ENCODE measurements around the gene BCL2.

BCL2 gene

DNA sequence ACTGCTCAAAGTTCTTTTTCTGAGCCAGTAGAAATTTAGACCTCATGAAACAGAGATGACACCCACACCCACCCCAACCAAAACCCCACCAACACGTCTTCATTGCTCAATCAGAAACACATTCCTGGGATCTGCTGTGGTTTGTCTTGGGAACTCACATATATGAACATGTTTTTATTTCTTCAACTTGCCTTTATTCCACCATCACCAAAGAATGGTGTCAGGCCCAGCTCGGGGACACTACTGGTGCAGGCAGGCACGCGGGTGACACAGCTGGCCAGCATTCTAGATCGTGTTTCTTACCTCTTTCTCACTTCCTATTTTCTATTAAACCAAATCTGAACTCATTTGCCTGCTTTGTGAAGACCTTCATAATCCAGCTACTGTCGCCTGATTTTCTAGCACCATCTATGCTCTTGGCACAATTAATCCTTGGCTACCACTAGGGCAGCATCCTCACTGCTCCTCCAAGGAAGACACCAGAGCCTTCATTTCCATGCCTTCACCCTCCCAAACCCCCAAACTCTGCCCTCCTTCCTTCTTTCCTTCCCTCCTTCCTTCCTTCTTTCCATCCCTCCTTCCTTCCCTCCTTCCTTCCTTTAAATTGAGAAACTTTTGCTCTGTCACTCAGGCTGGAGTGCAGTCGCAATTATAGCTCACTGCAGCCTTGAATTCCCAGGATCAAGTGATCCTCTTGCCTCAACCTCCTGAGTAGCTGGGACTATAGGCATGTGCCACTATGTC, 157.1 kb downstream of the BCL2 start:
- in situ Hi-C loops (cut with HindIII; ENCODE audit: low sequenced_read_pairs) = no loop called here

- in situ Hi-C loops (cut with HindIII; ENCODE audit: low sequenced_read_pairs) = no loop called here
Observed at GRCh38 chr18:63161761-63162195, 157.8 kb downstream of the BCL2 start.

DNA sequence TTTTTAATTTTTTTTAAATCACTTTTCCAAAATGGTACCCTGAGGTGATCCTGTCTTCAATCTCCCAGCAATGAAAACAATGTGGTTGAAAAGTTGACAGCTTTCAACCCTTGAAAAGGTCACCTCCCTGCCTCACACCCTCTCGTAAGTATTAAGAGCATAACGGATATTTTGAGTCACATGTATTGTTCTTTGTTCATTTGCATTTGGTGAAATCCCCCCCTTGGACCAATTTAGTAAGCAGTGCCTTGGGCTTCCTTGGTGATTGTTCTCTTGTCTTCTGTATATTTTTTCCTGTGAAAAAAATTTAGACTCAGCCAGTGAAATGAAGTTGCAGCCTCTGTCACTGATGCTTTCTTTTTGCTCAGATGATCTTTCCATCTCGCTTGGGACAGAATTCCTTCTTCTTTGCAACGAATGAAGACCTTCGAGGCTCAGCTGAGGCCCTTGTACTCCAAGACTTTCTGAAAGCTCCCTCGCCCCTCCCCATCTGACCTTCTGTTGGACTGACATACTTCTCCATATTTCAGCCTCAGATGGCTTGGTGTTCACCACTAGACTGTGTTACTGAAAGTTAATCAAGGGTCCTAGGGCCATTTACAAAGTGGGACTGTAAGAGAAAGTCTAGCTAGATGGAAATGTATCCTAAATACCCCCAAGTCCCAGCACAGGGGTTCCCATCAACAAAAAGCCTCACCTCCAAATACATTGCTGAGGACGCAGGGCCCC, 158.4 kb downstream of the BCL2 start:
- in situ Hi-C loops (cut with HindIII; ENCODE audit: low sequenced_read_pairs) = no loop called here

DNA sequence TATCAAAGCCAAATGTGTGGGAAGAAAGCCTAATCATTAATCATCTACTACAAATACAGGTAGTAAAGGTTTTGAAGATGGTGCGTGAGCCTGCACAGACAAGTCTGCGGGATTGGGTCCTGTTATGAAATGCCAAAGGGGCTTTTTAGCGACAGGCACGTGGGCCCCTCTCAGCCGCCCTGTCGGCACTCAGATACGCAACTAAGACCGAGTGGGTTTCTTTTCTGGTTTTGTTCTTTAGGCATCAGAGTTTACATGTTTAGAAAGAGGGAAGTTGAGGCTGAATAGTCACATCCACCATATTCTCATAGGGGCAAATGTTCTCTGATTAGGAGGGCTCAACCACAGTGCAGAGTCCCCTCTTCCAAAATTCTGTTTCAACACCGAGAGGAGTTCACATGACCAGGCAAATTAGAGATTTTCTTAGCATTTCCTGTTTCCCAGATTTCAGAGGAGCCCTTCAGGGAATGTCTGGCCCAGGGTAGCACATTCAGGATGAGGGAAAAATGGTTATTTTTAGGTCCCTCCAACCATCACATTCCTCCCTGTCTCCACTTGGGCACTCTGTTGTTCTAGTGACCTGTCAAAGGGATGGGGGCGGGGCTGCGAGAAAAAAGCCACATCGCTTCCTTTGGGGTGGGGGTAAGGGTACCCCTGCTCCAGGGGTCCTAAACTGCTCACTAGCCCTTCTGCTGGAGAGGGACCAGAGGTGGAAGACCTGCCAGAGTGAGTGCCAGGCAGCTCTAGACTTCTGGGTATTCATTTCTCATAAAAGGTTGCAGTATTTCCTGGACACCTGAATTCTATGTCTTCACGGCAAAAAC, 159.2 kb downstream of the BCL2 start:
- in situ Hi-C loops (cut with HindIII; ENCODE audit: low sequenced_read_pairs) = no loop called here

DNA sequence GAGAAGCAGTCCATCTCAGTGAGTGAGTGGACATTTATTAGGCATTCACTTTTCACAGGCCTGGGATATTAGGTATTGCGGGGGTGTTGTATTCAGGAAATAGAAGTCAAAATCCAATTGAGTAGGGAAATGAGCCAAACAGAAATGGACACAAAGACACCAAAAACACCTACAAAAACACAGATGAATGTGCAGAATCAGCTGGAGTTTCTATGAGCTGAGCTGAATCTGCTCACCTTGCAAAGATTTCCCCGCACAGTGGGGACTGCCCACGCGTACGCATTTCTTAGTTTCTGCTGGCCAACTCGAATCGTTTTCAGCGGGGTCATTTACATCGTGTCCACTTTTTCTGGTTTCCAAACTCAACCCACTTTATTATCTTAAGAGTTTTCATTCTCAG, 160.0 kb downstream of the BCL2 start:
- in situ Hi-C loops (cut with HindIII; ENCODE audit: low sequenced_read_pairs) = no loop called here

- in situ Hi-C loops (cut with HindIII; ENCODE audit: low sequenced_read_pairs) = no loop called here
Observed at GRCh38 chr18:63158676-63159291, 160.8 kb downstream of the BCL2 start.

GRCh38 chr18:63158012-63158631, 161.4 kb downstream of the BCL2 start:
- in situ Hi-C loops (cut with HindIII; ENCODE audit: low sequenced_read_pairs) = no loop called here

DNA sequence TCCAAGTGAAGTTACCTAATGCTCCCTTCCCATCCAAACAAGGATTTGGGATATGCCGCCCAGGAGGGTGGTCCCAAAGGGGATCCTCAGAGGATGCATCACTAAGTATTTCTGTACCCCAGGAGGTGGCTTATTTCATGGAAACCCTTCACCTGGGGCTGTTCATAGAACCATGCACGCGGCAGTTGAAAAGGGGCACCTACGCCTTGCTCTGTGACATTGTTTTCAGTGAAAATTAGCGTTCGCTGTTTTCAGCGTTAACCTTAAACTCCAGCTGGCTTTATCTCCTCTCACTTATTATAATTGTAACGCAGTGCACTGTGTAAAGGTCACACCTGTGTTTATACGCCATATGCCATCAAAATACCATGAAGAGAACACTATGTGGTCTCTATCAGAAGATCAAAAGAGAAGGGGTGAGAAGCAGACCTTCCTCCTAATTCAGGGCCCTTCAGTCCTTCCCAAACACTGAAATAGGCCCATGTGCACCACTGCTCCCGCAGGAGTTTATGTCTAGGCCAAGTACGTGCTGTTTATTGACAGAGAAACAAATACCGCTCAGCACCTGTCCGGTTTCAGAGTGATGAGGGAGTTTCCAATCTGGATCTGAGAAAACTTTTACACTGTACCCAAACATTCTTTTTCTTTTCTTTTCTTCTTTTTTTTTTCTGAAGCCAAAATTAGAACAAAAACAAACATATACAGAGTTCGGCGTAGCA, 162.1 kb downstream of the BCL2 start:
- in situ Hi-C loops (cut with HindIII; ENCODE audit: low sequenced_read_pairs) = no loop called here

GRCh38 chr18:63155910-63156773, 163.4 kb downstream of the BCL2 start:
- in situ Hi-C loops (cut with HindIII; ENCODE audit: low sequenced_read_pairs) = no loop called here

- in situ Hi-C loops (cut with HindIII; ENCODE audit: low sequenced_read_pairs) = no loop called here
Observed at GRCh38 chr18:63155169-63155852, 164.3 kb downstream of the BCL2 start.

DNA sequence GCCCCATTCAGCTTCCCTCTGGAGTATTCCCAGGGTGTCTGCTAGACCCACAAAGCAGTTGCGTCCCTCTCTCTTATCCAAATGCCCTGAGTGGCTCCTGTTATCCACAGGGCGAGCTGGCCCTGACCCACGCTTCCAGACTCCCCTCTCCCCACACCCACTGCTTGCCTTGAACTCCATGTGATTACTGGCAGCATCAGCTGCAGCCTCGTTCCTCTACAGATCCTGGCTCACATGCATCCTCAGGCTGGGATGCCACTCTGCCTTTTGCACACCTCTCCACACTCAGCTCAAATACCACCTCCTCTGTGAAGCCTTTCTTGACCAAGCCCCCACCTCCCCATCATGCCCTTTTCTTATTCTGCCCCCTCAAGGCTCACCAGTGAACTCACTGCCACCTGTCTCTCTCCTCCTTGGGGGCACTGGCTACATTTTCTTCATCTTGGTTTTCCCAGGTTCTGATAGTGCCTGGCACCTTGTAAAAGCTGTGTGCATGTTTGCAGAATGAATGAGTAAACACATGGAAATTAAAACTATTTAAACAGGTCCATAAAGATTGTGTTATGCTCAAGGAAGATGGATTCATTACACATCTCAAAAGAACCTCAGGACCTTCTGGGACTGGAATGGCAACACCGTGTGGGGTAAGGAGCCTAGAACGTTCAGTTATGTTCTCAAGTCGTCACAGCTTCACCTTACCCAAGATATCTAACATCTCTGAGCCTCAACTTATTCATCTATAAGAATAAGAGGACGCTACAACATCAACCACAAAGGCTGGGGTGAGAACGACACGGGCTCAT, 165.0 kb downstream of the BCL2 start:
- in situ Hi-C loops (cut with HindIII; ENCODE audit: low sequenced_read_pairs) = no loop called here

DNA sequence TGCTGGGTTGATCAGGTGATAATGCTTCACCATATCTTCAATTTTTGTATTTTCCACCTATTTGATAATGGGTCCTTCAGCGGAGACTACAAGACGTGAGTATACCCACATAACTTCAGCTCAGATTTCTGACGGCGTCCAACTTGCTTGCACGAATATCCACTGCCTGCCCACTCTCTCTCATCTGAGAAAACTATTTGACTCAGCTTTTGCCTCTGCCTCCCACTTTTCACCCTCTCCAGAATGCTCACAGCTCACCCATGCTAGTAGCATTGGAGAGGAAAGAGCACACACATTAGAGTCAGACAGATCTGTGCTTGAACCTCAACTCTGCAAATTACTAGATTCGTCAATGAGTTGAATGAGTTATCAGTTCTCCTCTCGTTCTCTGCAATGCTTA, 166.8 kb downstream of the BCL2 start:
- in situ Hi-C loops (cut with HindIII; ENCODE audit: low sequenced_read_pairs) = no loop called here

DNA sequence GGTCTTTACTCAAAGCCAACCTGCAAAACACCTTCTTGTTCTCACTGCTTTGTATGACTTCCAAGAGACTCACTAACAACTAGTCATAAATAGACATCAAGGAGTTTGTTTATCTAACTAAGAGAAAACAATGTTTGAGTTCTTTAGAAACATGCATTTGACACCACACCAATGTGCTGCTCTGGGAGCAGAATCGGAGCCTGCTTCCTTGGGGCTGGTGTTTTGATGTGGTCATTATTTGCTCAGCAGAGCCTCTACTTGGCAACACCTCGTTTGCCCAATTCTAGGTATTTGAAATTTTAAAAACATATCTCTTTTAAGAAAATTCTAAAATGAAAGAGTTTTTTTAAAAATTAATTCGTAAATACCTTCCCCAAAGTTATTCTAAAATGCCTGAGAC, 167.5 kb downstream of the BCL2 start:
- in situ Hi-C loops (cut with HindIII; ENCODE audit: low sequenced_read_pairs) = no loop called here

DNA sequence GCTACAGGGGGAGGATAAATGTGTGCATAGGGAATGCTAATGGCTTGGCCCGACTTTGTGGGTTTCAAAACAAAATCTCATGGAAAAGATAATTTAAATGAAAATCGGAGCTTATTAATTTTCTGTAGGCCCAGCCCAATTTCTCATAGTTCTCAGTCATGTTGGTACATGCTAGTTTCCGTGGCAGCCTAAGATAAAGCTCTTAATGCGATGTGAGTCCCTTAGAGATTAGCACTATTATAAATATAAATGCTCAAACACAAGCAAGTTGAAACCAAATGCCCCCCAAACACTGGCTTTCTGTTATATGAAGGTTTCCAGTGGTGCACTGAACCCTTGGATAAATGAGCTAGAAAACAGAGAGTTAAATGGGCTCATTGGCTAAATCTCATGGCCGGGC, 168.0 kb downstream of the BCL2 start:
- in situ Hi-C loops (cut with HindIII; ENCODE audit: low sequenced_read_pairs) = no loop called here

DNA sequence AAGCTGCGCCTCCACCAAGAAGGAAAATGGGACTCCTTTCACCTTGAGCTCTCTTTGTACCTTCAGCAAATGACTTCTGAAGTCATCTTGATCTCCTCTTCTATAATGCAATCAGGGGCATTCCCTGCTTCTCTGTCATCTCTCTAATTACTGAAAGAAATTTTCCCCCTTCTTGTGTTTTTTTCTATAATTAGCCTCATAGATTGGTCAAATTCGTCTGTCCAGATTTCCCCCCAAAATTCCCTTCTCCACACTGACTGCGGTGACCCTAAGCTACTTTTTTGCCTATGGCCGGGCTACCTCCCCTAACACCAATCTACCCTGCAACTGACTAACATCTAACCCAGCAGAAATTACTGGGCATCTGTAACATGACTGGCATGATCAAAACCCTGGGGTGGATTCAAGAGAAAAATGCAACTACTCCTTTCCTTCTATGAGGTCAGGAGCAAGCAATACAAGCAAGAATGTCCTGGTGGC, 168.6 kb downstream of the BCL2 start:
- in situ Hi-C loops (cut with HindIII; ENCODE audit: low sequenced_read_pairs) = no loop called here

DNA sequence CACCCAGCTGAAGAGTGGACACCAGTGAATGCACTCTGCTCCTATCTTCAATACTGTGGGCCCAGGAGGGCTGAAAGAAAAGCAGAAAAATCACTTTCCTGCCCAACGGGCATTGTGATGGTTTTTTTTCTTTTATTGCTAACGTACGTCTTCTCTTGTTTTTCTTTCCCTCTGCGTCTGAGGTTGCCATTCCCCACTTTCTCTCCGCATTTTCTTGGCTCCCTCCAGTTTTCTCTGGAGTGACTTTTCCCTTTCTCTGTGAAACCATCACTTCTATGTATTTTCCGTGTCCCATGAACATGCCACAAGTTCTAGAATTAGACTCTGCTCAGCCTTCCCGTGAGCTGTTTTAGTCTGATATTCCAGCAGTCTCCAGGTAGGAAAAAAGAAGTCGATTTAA, 169.2 kb downstream of the BCL2 start:
- in situ Hi-C loops (cut with HindIII; ENCODE audit: low sequenced_read_pairs) = no loop called here

DNA sequence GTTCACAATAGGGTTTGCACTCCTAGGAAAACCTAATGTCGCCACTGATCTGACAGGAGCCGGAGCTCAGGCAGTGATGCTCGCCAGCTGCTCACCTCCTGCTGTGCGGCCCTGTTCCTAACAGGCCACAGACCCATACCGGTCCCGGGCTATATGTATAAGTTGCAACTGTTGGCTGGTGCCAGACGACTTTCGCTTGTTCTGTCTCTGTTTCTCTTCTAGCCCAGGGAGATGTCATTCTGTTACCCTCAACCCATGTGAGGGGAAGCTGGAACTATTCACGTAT, 170.3 kb downstream of the BCL2 start:
- in situ Hi-C loops (cut with HindIII; ENCODE audit: low sequenced_read_pairs) = no loop called here
